Measurements from ENCODE around the gene RPS6KL1. TPM values are rescaled to one million over a fixed set of nuclear protein-coding genes. Genes with fewer than 3 reads are reported as not detected.

Gene RPS6KL1, protein sequence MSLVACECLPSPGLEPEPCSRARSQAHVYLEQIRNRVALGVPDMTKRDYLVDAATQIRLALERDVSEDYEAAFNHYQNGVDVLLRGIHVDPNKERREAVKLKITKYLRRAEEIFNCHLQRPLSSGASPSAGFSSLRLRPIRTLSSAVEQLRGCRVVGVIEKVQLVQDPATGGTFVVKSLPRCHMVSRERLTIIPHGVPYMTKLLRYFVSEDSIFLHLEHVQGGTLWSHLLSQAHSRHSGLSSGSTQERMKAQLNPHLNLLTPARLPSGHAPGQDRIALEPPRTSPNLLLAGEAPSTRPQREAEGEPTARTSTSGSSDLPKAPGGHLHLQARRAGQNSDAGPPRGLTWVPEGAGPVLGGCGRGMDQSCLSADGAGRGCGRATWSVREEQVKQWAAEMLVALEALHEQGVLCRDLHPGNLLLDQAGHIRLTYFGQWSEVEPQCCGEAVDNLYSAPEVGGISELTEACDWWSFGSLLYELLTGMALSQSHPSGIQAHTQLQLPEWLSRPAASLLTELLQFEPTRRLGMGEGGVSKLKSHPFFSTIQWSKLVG
- 0.99 and 1.6 TPM in 2 replicates for total RNA-seq

DNA sequence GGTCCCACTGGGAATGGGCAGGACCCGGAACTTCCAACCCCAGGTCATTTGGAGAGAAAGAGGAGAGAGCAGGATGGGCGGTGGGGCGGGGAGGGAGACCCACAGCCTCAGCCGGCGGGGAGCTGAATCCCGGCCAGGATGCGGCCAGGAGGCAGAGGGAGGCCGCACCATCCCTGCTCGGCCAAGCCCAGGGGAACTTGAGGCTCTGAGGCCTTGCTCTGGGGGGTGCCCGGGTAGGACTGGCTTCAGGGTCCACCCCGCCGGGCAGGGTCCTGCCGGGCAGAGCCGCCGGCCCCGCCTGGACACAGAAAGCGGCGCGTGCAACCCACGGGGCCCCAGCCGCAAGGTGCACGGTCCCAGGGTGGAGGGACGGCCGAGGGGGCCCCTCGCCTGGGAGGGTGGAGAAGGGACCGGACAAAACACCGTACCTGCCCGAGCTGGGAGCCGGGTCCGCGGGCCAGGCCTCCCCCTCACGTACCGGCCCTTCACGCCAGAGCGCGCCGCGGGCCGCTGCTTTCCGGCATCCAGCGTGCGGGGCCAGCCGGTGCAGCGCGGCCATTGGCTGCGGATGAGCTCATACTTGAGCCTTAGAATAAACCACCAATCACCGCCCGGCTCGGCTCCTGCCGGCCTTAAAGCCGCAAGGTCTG, at the start of gene RPS6KL1:
RPS6KL1 (minus strand) TSS at position 509 of the 650 bp plus-strand sequence. CDS start 1,719 bp downstream, outside the sequence.

DNA sequence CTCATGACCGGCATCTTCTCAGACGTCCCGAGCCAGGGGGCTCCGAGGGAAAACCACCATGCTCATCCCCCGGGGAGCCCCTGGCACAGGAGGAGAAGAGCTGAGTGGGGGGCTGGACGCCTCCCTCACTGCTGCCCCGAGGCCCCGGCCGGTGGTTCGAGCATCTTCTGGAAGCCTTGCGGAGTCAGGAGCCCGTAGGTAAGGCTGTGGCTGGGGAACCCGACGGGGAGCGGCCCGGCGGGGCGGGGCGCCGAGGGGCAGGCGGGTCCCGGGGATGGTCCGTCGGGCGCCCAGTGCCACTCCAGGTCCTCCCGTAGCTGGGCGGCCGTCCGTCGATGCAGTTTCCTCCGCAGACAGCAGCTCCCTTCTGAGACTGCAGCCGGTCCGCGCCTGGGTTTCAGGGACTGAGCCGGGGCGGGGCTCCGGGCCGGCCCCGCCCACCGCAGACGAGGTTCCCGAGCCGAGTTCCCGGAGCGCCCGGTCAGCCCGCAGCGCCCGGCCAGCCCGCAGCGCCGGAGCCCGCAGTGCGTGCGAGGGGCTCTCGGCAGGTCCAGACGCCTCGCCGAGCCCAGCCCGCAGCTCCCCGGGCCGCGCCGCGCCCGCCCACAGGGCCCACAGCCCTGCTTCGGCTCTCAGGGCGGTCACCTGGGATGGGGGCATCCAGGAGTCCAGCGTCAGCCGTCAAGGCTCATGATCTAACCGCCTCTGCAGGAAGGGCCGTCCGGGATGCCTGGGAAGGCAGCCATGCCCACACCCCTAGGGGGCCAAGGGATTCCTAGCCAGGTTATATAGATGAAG, 32.4 kb upstream of the RPS6KL1 start, which contains the start of gene PGF:
PGF (minus strand) TSS at position 369 of the 798 bp plus-strand sequence; CDS start at position 14, 355 bp downstream.

DNA sequence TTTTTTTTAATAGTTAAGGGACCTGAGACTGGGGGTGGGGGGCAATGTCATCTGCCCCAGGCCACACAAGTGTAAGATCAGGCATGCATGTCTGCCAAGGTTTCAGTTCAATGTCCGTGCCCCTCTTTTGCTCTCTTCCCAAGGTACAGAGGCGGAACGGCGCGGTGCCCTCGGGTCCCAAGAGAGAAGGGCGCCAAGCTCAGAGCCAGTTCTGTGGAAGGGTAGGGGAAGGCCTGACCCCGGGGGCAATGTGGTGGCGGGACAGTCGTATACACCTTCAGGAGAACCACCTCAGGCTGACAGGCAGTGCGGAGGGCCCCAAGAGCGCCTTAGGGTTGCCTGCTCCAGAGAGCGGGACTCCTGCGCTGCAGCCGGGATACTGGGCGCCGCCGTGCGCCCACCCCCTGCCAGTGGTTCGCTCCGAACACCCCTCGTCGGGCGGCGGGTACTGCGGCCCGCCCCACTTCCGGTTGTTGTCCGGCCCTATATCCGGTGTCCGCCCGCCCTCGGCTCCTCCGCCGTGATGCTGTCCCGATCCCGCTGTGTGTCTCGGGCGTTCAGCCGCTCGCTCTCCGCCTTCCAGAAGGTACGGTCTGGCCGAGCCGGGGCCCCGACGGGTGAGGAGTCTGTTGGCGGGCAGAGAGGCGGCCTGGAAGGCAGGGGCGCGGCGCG, 41.5 kb downstream of the RPS6KL1 start, which contains the start of gene DLST:
DLST (plus strand) TSS at position 486 of the 672 bp plus-strand sequence; CDS start at position 524, 38 bp downstream.

DNA sequence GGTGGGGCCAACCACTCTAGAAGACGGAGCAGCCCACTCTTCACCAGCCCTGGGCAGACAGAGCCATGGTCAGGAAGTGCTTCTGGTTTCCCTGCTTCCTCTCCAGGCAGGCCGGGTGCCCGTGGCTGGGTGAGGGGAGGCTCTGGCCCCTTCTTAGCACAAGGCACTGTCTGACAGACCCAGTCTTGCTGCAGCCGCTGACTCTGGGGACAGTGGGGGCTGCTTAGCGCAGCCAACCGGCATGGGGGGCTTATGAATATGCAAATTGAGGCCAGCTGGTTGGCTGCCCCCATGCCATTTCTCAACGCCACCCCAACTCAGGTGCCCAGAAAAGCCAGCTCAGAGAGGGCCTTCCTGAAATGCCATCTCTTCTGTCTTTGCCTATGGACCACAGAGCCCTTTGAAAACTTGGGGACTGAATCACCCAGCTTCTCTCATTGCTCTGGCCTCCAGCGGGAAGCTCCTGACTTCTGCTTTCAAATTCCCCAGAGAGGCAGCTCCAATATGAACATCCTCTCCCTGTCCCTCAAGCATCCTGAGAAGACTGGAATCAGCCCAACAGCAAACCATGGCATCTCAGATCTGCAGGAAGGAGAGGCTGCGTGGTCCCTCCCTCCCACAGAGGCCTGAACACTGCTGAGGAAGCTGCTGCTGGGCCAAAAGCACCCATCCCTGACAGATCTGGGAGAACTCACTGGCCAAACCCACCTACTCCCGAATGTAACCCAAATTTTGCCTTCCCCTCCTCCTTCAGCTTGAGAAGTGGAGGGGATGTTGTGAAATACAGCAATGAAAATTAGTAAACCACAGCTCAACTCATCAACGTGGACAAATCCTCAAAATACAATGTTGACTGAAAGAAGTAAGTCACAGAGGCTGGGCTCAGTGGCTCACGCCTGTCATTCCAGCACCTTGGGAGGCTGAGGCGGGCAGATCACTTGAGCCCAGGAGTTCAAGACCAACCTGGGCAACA, 46.8 kb downstream of the RPS6KL1 start, which contains the start of gene PROX2:
PROX2 (minus strand) TSS at position 205 of the 973 bp plus-strand sequence. CDS start 12,311 bp downstream, outside the sequence.

Other genes with a start within 250 kb of the RPS6KL1 start
- gene AREL1, start 210.2 kb downstream of the RPS6KL1 start, total RNA-seq, result 21.6 and 28.0 TPM in 2 replicates
- 30.6 and 44.7 TPM in 2 replicates for gene FCF1, start 210.1 kb downstream of the RPS6KL1 start, total RNA-seq
- gene YLPM1, start 159.9 kb downstream of the RPS6KL1 start, total RNA-seq, result 23.8 and 33.7 TPM in 2 replicates
- gene PROX2, start 47.1 kb downstream of the RPS6KL1 start, total RNA-seq, result not detected in 2 replicates
- 55.4 and 62.0 TPM in 2 replicates for gene DLST, start 41.3 kb downstream of the RPS6KL1 start, total RNA-seq
- gene PGF, start 32.3 kb upstream of the RPS6KL1 start, total RNA-seq, result 15.2 and 33.0 TPM in 2 replicates
- 51.4 and 74.4 TPM in 2 replicates for gene EIF2B2, start 79.7 kb upstream of the RPS6KL1 start, total RNA-seq
- gene MLH3, start 128.2 kb upstream of the RPS6KL1 start, total RNA-seq, result 23.7 and 29.3 TPM in 2 replicates
- 7.3 and 9.8 TPM in 2 replicates for gene ACYP1, start 140.8 kb upstream of the RPS6KL1 start, total RNA-seq
- 0.99 and 1.1 TPM in 2 replicates for gene ZC2HC1C, start 146.4 kb upstream of the RPS6KL1 start, total RNA-seq
- 46.9 and 61.7 TPM in 2 replicates for gene NEK9, start 203.8 kb upstream of the RPS6KL1 start, total RNA-seq

Measured in aortic smooth muscle cell (primary cell).